B cell (primary cell): ENCODE measurements around the gene PLRG1. TPM values are rescaled to one million over a fixed set of nuclear protein-coding genes. Genes with fewer than 3 reads are reported as not detected.

Source experiments
- ATAC-seq: fragments of 200-7000 bp; cut with Tn5 transposase; one replicate; pipeline ENCODE4 v1.10.0; 2021; ENCODE audit warnings: low read depth, mild to moderate bottlenecking, moderate number of reproducible peaks, moderate library complexity
- CTCF ChIA-PET: fragments of 350-600 bp; sonication (Branson Sonifier 250); formaldehyde crosslinking; loops from one replicate; lab custom pipeline; 2021; ENCODE audit warnings: antibody characterized with exemption, inconsistent platforms; lab: Charles Lee
- POLR2A ChIA-PET: fragments of 350-600 bp; sonication (Branson Sonifier 250); formaldehyde crosslinking; loops from one replicate; lab custom pipeline; 2021; ENCODE audit warnings: antibody characterized with exemption; lab: Charles Lee
- DNase-seq: peaks from one replicate; pipeline ENCODE4 v3.0.0; 2013
- H2AFZ ChIP-seq: 2 replicates; pipeline ENCODE4 v1.6.1; 2012; ENCODE audit warnings: mild to moderate bottlenecking, low read depth, low read length; ENCODE audit not compliant: insufficient read depth, poor library complexity, severe bottlenecking
- H3K27ac ChIP-seq, 2 donors: 1 replicate in 1 of 2; 2 replicates in 1 of 2; pipeline ENCODE4 v1.5.1; 2012 to 2013; ENCODE audit warnings: low read length in 2 of 2, mild to moderate bottlenecking in 2 of 2, moderate library complexity in 1 of 2
- H3K27me3 ChIP-seq, 4 experiments: fragments of 200-600 bp in 1 of 4; sonication (generic) in 1 of 4; replicated peaks in 1 of 4; 1 replicate in 2 of 4; 2 replicates in 2 of 4; pipeline versions ENCODE4 v1.6.1 to v1.7.0; 2013 to 2016; ENCODE audit warnings: low read length in 3 of 4, mild to moderate bottlenecking in 2 of 4, mixed read lengths in 1 of 4, moderate library complexity in 1 of 4; ENCODE audit not compliant: insufficient read depth in 4 of 4, control insufficient read depth in 3 of 4; ENCODE audit errors: control extremely low read depth in 1 of 4
- H3K36me3 ChIP-seq, 2 experiments: replicated peaks in 1 of 2; 1 replicate in 1 of 2; 2 replicates in 1 of 2; pipeline versions ENCODE4 v1.6.1 to v1.7.1; 2013; ENCODE audit warnings: low read length in 1 of 2; ENCODE audit not compliant: insufficient read depth in 2 of 2, control insufficient read depth in 1 of 2; ENCODE audit errors: control extremely low read depth in 1 of 2, extremely low read depth in 1 of 2
- H3K4me1 ChIP-seq, 2 donors: fragments of 200-600 bp in 1 of 2; sonication (generic) in 1 of 2; 1 replicate in 1 of 2; 2 replicates in 1 of 2; pipeline versions ENCODE4 v1.5.1 to v1.6.1; 2013 to 2017; ENCODE audit warnings: low read length in 2 of 2; ENCODE audit not compliant: control insufficient read depth in 2 of 2, insufficient read depth in 2 of 2
- H3K4me2 ChIP-seq: replicated peaks from 2 replicates; pipeline ENCODE3; 2012; ENCODE audit warnings: mild to moderate bottlenecking, low read depth, low read length; ENCODE audit not compliant: poor library complexity, severe bottlenecking
- H3K4me3 ChIP-seq, 5 experiments: fragments of 200-600 bp in 1 of 5; sonication (generic) in 1 of 5; 1 replicate in 3 of 5; 2 replicates in 2 of 5; pipeline versions ENCODE4 v1.5.1 to v1.7.0; 2011 to 2016; ENCODE audit warnings: low read length in 4 of 5, mild to moderate bottlenecking in 4 of 5, low read depth in 2 of 5, control low read depth in 1 of 5, moderate library complexity in 1 of 5; ENCODE audit not compliant: insufficient read depth in 1 of 5; ENCODE audit errors: control extremely low read depth in 1 of 5, extremely low read depth in 1 of 5
- H3K79me2 ChIP-seq: fragments of 200-600 bp; sonication (generic); one replicate; pipeline ENCODE4 v1.6.0; 2016; ENCODE audit warnings: low read length; ENCODE audit not compliant: control insufficient read depth, insufficient read depth
- H3K9ac ChIP-seq: fragments of 200-600 bp; sonication (generic); 2 replicates; pipeline ENCODE4 v1.6.1; 2017; ENCODE audit warnings: mild to moderate bottlenecking, low read length, moderate library complexity
- H3K9me3 ChIP-seq, 3 donors: one replicate each; pipeline versions ENCODE4 v1.6.1 to v1.7.1; 2013; ENCODE audit warnings: low read length in 2 of 3; ENCODE audit not compliant: control insufficient read depth in 2 of 3, insufficient read depth in 1 of 3; ENCODE audit errors: control extremely low read depth in 1 of 3
- H4K20me1 ChIP-seq: 2 replicates; pipeline ENCODE4 v1.6.0; 2012; ENCODE audit warnings: mild to moderate bottlenecking, low read length; ENCODE audit not compliant: insufficient read depth, control insufficient read depth, poor library complexity, severe bottlenecking
- H3K27ac Mint-ChIP-seq: one replicate; pipeline ENCODE4 v1.8.0; 2021; ENCODE audit warnings: mixed read lengths
- H3K27me3 Mint-ChIP-seq: one replicate; pipeline ENCODE4 v1.8.0; 2021; ENCODE audit warnings: mixed read lengths
- H3K4me1 Mint-ChIP-seq: one replicate; pipeline ENCODE4 v1.8.0; 2021; ENCODE audit warnings: mixed read lengths
- H3K4me3 Mint-ChIP-seq: one replicate; pipeline ENCODE4 v1.8.0; 2021; ENCODE audit warnings: mixed read lengths
- H3K9me3 Mint-ChIP-seq: one replicate; pipeline ENCODE4 v1.8.0; 2022; ENCODE audit warnings: mixed read lengths; ENCODE audit not compliant: insufficient read depth
- EZH2 ChIP-seq: IDR thresholded peaks from 2 replicates; pipeline ENCODE4 v1.6.1; 2012; ENCODE audit warnings: borderline replicate concordance, low read depth, mild to moderate bottlenecking, moderate library complexity, low read length; ENCODE audit not compliant: insufficient read depth, poor library complexity, severe bottlenecking
- WGBS: methylation state at CpG from one replicate; pipeline ENCODE4 v1.1.5; 2013; ENCODE audit warnings: missing lambda C conversion rate; ENCODE audit not compliant: insufficient coverage; 5-methylcytosine and 5-hydroxymethylcytosine counted together
- intact Hi-C: fragments of 100-400 bp; cut with micrococcal nuclease; formaldehyde crosslinking; loops from one replicate; pipeline ENCODE4 v1.10.0; 2022
- polyA plus RNA-seq: library from polyadenylated mRNA; depleted of rRNA; stranded (reverse); fragments of >200 nt; gene quantifications from 2 replicates; pipeline ENCODE4 v1.2.3, GENCODE V29; 2012
- total RNA-seq, 2 donors: library from RNA; stranded (reverse); fragments of 120-200 nt in 1 of 2; gene quantifications; 1 replicate in 1 of 2; 2 replicates in 1 of 2; pipeline versions ENCODE4 v1.2.3 to v1.2.4, GENCODE V29; 2013 to 2022
- TF ChIP-seq, protein P1 (sequence below): fragments of 200-600 bp; IDR thresholded peaks from one replicate; pipeline ENCODE4 v1.8.0; 2022; ENCODE audit warnings: antibody characterized with exemption, mild to moderate bottlenecking

PLRG1 gene
- total and polyA plus RNA-seq, 2 donors (not counting 1 experiment from before 2014, with no cell fraction given): 41.8 to 79.0 TPM

DNA sequence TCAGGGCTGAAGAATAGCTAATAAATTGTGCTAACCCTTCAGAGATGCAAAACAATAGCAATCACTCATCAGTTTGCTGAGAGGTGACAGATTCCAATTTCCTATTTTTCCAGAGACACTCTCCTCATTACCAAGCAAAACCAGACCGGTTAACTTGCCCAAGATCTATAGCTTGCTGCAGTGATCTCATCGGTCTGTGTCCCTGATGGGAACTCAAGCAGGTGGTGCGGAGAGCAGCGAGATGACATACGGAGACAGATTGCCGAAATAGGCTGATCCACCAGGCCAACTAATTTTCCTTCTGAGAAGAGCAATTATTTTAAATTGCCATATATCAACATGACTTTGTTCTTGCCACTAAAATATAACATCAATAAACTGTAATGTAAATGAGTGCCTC is 48.1 kb downstream of the PLRG1 start:
- POLR2A ChIA-PET: no interaction called here
- no peak overlapping the region for H3K27ac ChIP-seq
- H3K4me3 ChIP-seq: no peak overlapping the region
- no peaks in the 10 kb centered on the region for H3K36me3 ChIP-seq
- intact Hi-C loops: no loop called here
- no peak for TF ChIP-seq EZH2
- TF ChIP-seq, protein P1, sequence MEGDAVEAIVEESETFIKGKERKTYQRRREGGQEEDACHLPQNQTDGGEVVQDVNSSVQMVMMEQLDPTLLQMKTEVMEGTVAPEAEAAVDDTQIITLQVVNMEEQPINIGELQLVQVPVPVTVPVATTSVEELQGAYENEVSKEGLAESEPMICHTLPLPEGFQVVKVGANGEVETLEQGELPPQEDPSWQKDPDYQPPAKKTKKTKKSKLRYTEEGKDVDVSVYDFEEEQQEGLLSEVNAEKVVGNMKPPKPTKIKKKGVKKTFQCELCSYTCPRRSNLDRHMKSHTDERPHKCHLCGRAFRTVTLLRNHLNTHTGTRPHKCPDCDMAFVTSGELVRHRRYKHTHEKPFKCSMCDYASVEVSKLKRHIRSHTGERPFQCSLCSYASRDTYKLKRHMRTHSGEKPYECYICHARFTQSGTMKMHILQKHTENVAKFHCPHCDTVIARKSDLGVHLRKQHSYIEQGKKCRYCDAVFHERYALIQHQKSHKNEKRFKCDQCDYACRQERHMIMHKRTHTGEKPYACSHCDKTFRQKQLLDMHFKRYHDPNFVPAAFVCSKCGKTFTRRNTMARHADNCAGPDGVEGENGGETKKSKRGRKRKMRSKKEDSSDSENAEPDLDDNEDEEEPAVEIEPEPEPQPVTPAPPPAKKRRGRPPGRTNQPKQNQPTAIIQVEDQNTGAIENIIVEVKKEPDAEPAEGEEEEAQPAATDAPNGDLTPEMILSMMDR: no peak
- Mint-ChIP-seq H3K4me3 (no peak overlapping the region), H3K9me3 (no peaks in the 10 kb centered on the region), H3K27ac (no peak overlapping the region), H3K4me1 (no peaks in the 10 kb centered on the region), H3K27me3 (peaks cover 48% of the 10 kb centered on the region)
- no peak overlapping the region for H2AFZ ChIP-seq
- peaks cover 0 to 11% (median 2%) of the 10 kb centered on the region in 4 experiments for H3K27me3 ChIP-seq
- no peaks in the 10 kb centered on the region for H3K9me3 ChIP-seq
- CTCF ChIA-PET: interaction anchor here (1.2 to 7.8 kb wide), 4 partner anchors 9 to 172 kb away, joined by 3 to 98 read pairs (median 4); no protein-coding TSS in a partner anchor
- H3K79me2 ChIP-seq: no peaks in the 10 kb centered on the region
- H3K4me2 ChIP-seq: no peak overlapping the region
- H4K20me1 ChIP-seq: no peaks in the 10 kb centered on the region
- DNase-seq: no peak
- 78% methylated on average over 3 of the region's 6 CpGs for WGBS
- H3K4me1 ChIP-seq: no peaks in the 10 kb centered on the region
- no peak for ATAC-seq
- no peak overlapping the region for H3K9ac ChIP-seq

DNA sequence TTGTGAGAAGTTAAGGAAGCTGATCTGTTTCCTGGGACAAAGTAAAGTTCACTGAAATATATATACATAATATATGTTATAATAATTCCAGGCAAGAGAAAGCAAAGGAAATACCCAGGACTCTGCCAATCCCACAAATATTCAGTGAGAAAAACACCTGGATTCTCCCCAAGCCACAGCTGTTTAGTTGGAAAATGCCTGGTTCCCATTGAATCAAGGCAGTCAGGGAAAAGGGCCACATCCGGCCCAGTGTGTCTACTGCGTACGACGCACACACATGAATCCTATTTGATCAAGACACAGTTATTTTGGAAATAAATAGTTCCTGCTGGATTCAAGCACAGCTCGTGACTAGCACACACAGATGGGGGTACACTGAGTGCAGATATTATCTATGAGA is 52.3 kb downstream of the PLRG1 start:
- H3K9me3 Mint-ChIP-seq: no peaks in the 10 kb centered on the region
- Histone ChIP-seq H3K36me3 (no peaks in the 10 kb centered on the region), H3K27ac (no peak overlapping the region), H4K20me1 (no peaks in the 10 kb centered on the region), H2AFZ (no peak overlapping the region), H3K9ac (no peak overlapping the region), H3K27me3 (peaks cover 0 to 34% (median 19%) of the 10 kb centered on the region in 4 experiments), H3K9me3 (no peaks in the 10 kb centered on the region), H3K4me3 (no peak overlapping the region), H3K4me1 (peaks cover 0 to 1% of the 10 kb centered on the region in 2 donors), H3K79me2 (no peaks in the 10 kb centered on the region), H3K4me2 (no peak overlapping the region)
- no peak overlapping the region for H3K4me3 Mint-ChIP-seq
- CTCF ChIA-PET: no interaction called here
- H3K27me3 Mint-ChIP-seq: peaks cover 50% of the 10 kb centered on the region
- H3K4me1 Mint-ChIP-seq: peaks cover 1% of the 10 kb centered on the region
- POLR2A ChIA-PET: no interaction called here
- no peak overlapping the region for H3K27ac Mint-ChIP-seq
- DNase-seq (no peak), ATAC-seq (no peak)
- WGBS: no CpG with 5 or more reads among the region's 5 CpGs
- intact Hi-C loops: no loop called here
- TF ChIP-seq EZH2: no peak
